Measurements from ENCODE around the gene ARHGAP28. TPM values are rescaled to one million over a fixed set of nuclear protein-coding genes. Genes with fewer than 3 reads are reported as not detected.
"Not testable (repeated sequence)": the region's sequence is repeated elsewhere in the genome, so short reads cannot be mapped to it uniquely, and the experiment has no call there.

Gene ARHGAP28
- polyA plus RNA-seq, 1 donor, result 22.5 TPM

- DNase-seq (ENCODE audit: low read depth), result no peak
Measured at GRCh38 chr18:6927153-6927552, 197.6 kb downstream of the ARHGAP28 start.

GRCh38 chr18:6928359-6928758 is 198.8 kb downstream of the ARHGAP28 start:
- DNase-seq (ENCODE audit: low read depth), result no peak

GRCh38 chr18:6929370-6930102 is 200.0 kb downstream of the ARHGAP28 start:
- DNase-seq (ENCODE audit: low read depth), result no peak

GRCh38 chr18:6934859-6935258 is 205.3 kb downstream of the ARHGAP28 start:
- DNase-seq (ENCODE audit: low read depth), result no peak

- DNase-seq (ENCODE audit: low read depth), result no peak
Measured at GRCh38 chr18:6938003-6938402, 208.5 kb downstream of the ARHGAP28 start.

- not testable (repeated sequence) for DNase-seq (ENCODE audit: low read depth)
Measured at GRCh38 chr18:6938403-6938802, 208.9 kb downstream of the ARHGAP28 start.

GRCh38 chr18:6939972-6940371 is 210.5 kb downstream of the ARHGAP28 start:
- no peak for DNase-seq (ENCODE audit: low read depth)

- DNase-seq (ENCODE audit: low read depth), result no peak
Measured at GRCh38 chr18:6940451-6940850, 210.9 kb downstream of the ARHGAP28 start.

- DNase-seq (ENCODE audit: low read depth), result no peak
Measured at GRCh38 chr18:6941996-6942395, 212.5 kb downstream of the ARHGAP28 start.

GRCh38 chr18:6942742-6943141 is 213.2 kb downstream of the ARHGAP28 start:
- no peak for DNase-seq (ENCODE audit: low read depth)

GRCh38 chr18:6943143-6943542 is 213.6 kb downstream of the ARHGAP28 start:
- no peak for DNase-seq (ENCODE audit: low read depth)

GRCh38 chr18:6947338-6948030 is 218.0 kb downstream of the ARHGAP28 start:
- no peak for DNase-seq (ENCODE audit: low read depth)

- DNase-seq (ENCODE audit: low read depth), result no peak
Measured at GRCh38 chr18:6948281-6949055, 219.0 kb downstream of the ARHGAP28 start.

- DNase-seq (ENCODE audit: low read depth), result no peak
Measured at GRCh38 chr18:6949800-6950586, 220.5 kb downstream of the ARHGAP28 start.

- no peak for DNase-seq (ENCODE audit: low read depth)
Measured at GRCh38 chr18:6950641-6951040, 221.1 kb downstream of the ARHGAP28 start.

- no peak for DNase-seq (ENCODE audit: low read depth)
Measured at GRCh38 chr18:6951336-6952090, 222.0 kb downstream of the ARHGAP28 start.

GRCh38 chr18:6954501-6954900 is 225.0 kb downstream of the ARHGAP28 start:
- DNase-seq (ENCODE audit: low read depth), result no peak

GRCh38 chr18:6955304-6955703 is 225.8 kb downstream of the ARHGAP28 start:
- no peak for DNase-seq (ENCODE audit: low read depth)

GRCh38 chr18:6956495-6956894 is 227.0 kb downstream of the ARHGAP28 start:
- no peak for DNase-seq (ENCODE audit: low read depth)

- no peak for DNase-seq (ENCODE audit: low read depth)
Measured at GRCh38 chr18:6956999-6957398, 227.5 kb downstream of the ARHGAP28 start.

- no peak for DNase-seq (ENCODE audit: low read depth)
Measured at GRCh38 chr18:6959110-6959509, 229.6 kb downstream of the ARHGAP28 start.

All from forelimb muscle (tissue), 1 donor.